RPMI7951 (cell line): ENCODE data around the gene MRPS27. TPM values are rescaled to one million over a fixed set of nuclear protein-coding genes. Genes with fewer than 3 reads are reported as not detected.

Experiments
- DNase-seq: peaks from one replicate; pipeline ENCODE4 v3.0.0-alpha.2; 2012; ENCODE audit warnings: low read depth
- total RNA-seq: library from RNA; depleted of rRNA; stranded (reverse); fragments of >200 nt; shearing (Covaris generic); gene quantifications from 2 replicates; pipeline ENCODE4 v1.2.3, GENCODE V29; 2014

The MRPS27 gene
- total RNA-seq, 1 experiment from 2014 or later = 70.4 TPM

DNA sequence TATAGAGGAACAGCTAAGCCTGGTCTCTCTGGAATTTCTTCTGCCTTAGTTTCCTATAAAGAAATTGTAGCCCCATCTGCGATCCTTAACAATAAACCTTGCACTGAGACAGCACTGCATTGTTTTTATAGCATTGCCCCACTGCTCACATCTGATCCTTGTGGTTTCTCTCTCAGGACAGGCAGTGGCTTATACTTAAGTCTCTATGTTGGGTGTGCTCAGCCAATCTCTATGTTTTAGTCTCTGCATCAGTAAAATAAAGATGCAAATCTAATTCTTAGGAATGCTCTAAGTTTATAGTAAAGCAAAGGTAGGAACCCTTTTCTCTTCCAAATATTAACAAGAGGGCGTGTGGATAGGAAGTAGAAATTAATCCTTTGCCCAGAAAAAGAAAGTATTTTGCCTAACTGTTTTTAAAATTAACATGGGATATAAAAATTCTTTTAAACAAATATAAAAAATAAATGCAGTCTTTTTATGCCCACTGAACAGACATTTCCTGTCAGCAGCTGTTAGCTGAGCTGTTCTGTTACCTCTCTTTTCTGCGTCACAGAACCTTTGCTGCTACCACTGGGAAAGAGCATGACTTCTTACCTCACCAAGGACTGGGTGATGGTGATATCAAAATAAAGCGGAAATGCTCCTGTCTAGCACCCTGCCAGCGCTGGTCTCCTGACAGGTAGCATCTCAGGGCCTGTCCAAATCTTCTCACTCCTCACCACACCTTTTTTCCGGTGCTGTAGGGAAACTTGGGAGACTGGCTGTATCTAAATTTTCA, 29.5 kb downstream of the MRPS27 start:
- no peak for DNase-seq

DNA sequence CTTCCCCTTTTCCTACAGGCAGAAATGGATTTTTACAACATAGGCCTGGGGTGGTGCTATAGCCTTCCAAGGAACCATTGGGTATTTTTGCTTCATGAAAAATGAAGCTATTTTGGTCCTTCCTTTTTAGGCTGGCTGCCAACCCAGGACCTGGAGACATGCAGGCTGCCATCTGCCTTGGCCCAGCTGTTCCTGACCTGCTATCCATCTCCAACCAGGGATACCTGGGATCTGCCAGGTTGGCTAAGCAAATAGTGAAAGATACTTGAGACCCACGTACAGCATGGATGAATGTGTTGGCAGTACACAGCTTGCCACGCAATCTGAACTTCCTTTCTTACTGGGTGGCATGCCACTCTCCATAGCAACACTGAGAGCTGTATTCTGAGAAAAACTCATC, 31.1 kb downstream of the MRPS27 start:
- DNase-seq = peak; percentile 6

DNA sequence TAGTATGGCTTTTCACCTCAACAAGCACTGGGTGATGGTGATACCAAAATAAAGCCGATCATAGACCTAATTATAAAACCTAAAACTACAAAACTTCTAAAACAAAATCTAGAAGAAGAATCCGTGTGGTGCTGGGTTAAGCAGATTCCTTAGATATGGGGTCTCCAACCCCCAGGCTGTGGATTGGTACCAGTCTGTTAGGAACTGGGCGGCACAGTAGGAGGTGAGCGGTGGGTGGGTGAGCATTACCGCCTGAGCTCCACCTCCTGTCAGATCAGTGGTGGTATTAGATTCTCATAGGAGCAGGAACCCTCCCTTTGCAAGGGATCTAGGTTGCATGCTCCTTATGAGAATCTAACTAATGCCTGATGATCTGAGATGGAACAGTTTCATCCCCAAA, 33.2 kb downstream of the MRPS27 start:
- DNase-seq = no peak

DNA sequence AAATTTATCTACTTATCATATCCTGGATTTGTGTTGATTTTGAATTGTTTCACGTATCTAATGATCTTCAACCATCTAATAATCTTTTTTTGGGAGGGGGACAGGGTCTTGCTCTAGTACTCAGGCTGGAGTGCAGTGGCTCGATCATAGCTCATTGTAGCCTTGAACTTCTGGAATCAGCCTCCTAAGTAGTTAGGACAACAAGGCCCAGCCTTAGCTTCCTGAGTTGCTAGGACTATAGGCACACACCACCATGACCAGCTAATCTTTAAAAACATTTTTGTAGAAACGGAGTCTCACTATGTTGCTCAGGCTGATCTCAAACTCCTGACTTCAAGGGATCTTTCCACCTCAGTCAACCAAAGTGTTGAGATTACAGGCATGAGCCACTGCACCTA, 34.6 kb downstream of the MRPS27 start:
- no peak for DNase-seq

DNA sequence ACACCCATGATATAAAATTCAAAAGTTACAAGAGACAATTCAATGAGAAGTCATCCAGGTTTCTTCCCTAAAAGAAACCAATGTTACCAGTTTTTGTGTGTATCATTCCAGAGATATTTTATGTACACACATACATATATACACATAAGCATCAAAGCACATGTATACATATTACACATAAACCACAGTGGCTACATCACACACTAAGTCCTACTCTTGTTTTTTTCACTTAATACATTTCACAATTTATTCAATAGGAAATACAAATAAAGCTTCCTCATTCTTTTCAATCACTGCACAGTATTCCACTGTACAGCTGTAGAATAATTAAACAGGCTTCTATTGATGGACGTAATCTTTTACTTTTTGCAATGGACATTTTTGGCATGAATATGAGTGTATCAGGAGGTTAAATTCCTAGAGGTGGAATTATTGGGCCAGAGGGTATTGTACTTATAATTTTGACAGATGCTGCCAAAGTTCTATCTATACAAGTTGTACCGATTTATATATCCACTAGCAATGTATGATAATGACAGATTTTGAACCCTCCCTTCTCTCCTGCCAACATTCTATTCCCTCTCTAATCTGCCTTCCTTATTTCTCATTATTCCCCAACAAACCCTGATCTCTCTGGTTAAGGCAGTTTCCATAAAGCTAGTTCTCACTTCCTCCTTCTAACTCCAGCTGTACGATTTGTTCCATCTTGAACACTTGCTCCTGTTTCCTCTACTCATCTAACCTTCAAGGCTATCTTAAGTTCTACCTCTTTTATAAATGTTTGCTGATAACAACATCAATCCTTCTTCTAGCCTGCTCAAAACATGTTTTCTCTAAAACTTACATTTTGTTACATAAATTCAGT, 35.2 kb downstream of the MRPS27 start:
- no peak for DNase-seq

DNA sequence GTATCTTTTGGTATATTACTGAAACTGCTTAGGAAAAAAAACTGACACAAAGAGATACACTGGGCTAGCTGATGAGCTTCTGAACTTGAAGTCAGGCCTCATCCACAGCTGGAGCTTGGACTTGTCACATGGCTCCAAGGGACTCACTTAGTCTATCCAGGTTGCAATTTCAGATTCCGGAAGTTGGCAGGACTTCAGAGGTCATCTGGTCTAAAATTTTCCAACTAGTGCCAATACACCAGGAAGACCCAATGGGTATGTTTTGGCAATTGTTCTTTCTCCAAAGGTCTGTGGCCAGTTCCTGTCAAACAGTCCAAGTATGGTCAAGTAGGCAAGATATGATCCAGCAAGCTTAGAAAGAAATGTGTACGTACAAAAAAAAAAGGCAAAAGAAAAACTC, 36.7 kb downstream of the MRPS27 start:
- DNase-seq = peak; percentile 41

DNA sequence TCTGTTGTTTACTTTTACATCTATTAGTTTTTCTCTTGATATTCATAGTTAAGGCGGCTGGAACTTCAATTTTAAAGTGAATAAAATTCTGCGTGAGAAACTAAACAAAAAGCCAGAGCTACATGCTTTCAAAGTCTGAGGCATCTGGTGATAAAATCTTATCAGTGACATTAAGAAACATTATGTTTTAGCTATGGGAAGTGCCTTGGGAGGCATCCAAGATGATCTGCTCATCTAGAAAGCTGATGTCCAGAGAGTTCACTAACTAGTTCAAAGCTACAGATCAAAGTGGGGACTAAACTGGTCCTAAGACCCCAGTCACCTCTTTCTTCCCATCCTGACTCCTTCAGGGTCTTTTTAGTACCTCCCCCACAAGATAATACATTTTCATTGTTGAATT, 37.2 kb downstream of the MRPS27 start:
- DNase-seq = peak; percentile 24

DNA sequence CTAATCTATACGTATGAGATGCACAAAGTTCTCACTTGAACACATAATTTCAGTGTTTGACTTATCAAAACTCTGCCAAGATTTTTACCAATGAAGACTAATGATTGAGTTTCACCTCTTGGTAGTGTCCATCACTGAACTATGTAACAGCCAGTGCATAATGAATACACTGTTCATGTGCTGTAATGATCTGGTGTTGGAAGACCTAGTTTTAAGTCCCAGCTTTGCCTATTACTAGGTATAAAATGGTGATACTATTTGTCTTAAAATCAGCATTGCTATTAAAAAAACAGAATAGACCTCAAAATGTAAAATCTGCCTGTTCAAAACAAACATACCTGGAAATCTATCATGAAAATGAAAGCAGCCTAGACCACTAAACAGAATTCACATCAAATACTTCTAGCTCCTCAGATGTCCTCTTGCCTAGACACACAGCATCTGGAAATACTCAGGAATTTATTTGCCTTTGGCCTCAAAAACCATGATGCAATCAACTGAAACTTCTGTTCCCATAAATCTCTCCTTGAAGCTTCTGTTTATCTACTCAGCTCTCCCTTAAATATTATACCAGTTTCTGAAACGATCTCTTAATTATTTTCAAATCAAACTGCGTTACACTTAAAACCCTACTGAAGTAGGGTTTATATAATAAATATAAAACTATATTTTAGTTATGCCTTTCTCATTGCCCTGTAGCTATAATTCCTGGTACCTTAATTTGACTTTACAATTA, 38.1 kb downstream of the MRPS27 start:
- DNase-seq = peak; percentile 73

DNA sequence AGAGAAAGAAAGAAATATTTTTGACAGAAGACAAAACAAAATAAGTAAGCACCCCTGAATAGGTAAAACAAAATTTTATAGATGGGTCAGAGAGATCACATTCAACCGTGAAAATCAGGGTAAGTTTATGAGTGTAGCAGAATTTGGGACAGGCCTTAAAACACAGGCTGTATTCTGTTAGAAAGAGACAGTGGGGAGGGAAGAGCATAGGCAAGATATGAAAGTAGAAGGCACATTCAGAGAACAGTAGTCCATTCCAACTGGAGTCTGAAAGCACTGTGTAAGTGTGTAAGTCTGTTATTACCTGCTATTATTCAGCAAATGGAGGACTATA, 38.6 kb downstream of the MRPS27 start:
- no peak for DNase-seq

DNA sequence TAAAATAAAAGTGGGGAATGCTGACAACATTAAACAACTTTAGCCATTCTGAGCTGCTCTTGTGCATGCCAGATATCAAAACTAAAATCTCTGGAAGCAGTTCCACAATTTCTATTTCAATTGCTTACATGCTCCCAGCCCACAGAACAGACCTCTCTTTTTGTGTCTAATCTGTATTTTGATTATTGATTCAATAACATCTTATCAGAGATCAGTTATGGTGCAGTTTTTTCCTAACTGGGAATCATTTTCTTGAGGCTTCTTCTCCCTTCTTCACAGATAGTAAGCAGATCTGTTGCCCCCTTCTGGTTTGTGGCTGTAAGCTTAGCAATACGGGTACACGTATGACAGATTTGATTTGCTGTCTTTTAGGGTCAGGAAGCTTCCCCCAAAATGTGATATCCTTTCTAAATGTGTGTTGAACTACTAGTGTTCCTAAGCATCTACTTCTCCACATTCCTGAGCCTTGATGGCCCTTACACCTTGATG, 39.4 kb downstream of the MRPS27 start:
- peak; percentile 31 for DNase-seq

DNA sequence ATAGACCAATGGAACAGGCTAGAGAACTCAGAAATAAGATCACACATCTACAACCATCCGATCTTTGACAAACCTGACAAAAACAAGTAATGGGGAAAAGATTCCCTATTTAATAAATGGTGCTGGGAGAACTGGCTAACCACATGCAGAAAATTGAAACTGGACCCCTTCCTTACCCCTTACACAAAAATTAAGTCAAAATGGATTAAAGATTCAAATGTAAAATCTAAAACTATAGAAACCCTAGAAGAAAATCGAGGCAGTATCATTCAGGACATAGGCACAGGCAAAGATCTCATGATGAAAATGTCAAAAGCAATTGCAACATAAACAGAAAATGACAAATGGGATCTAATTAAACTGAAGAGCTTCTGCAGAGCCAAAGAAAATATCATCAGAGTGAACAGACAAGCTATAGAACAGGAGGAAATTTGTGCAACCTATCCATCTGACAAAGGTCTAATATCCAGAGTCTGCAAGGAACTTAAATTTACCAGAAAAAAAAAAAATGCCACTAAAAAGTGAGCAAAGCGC, 43.8 kb downstream of the MRPS27 start:
- no peak for DNase-seq

DNA sequence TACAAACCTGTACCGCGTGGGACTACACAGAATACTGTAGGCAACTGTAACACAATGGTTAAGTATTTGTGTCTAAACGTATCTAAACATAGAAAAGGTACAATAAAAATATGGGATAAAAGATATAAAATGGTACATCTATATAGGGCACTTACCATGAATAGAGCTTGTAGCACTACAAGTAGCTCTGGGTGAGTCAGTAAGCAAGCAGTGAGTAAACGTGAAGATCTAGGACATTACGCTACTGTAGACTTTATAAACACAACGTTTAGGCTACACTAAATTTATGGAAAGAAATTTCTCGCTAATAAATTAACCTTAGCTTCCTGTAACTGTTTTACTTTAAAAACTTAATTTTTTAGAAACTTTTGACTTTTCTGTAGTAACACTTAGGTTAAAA, 46.5 kb downstream of the MRPS27 start:
- no peak for DNase-seq

DNA sequence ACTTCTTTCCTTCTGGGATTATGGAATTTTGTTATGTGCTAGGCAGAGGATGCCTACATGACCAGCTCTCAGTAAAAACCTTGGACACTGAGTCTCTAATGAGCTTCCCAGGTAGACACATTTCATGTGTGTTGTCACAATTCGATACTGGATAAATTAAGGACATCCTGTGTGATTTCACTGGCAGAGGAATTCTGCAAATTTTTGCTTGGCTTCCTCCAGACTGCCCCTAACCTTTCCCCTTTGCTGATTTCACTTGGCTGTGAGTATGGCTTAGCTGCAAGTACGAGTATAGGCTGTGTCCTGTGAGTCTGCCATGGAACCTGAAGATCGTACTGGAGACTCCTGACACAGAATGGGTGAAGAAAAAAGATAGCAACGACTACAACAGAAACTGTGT, 47.6 kb downstream of the MRPS27 start:
- DNase-seq = no peak

DNA sequence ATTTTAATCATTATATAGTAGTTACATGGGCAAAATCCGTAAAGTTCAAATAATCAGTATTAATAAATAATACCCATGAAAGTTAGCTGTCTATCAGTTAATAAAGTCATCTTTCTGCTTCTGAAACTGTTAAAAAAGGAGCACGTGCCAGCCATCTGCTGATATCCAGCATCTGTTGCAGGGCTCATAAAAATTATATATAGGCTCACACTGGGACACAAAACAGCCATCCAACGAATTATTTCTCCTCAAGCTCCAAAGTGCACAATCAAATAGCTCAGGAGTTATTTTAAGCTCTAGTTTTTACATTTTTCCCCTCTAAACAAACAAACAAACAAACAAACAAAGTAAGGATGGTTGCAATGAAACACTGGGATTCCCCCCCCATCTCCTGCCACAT, 48.3 kb downstream of the MRPS27 start:
- DNase-seq = no peak

DNA sequence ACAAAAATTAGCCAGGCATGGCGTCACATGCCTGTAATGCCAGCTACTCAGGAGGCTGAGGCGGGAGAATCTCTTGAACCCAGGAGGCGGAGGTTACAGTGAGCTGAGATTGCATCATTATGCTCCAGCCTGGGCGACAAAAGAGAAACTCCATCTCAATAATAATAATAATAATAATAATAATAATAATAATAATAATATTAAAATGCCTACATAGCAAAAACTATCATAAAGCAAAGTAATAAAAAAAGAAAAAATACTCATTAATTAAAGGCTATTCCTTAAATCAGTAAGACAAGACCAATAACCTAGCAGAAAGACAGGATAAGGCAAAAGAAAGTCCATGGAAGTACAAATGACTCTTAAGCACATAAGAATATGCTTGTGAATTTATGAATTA, 50.0 kb downstream of the MRPS27 start:
- no peak for DNase-seq

DNA sequence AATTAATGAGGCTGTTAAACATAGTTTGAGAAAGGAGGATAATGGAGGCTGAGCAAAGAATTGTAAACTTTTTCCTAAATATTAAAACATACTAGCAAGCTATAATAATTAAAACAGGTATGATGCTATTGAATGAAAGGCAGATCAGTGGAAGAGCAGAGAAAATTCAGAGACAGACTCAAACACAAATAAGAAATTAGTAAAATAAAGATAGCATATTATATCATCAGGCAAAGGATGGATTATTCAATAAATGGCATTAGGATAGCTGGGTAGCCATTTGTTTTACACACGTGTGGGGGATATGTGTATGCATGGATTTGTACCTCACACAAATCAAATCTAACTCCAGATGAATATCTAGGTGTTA, 50.6 kb downstream of the MRPS27 start:
- no peak for DNase-seq

DNA sequence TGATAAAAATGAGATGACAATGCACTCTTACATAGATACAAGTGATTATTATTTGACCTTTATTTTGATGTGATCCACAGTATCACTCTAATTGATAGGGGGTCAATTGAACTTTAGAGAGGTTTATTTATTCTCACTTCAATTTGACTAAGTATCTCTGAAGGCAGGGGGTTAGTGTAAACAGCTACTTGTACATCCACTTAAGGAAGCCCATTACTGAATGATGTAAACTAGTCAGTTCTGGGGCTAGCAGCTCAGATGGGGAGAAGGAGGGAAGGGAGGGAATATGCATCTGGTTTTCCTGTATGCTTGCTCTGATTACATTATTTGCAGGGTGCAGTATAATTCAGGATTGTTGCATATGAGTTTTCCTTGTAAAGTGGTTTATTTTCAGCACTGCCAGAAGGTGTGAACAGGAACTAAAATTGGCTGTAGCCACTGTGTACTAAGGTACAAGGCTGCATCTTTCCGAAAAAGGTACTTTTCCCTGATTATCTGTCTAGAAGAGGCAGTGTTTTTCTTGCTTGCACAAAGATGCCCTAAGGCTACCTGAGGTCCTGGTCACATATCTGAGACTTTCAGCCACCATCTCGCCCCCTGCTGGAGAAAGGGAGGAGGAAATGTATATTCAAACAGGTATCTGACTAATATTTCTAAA, 51.2 kb downstream of the MRPS27 start:
- DNase-seq = peak; percentile 60

DNA sequence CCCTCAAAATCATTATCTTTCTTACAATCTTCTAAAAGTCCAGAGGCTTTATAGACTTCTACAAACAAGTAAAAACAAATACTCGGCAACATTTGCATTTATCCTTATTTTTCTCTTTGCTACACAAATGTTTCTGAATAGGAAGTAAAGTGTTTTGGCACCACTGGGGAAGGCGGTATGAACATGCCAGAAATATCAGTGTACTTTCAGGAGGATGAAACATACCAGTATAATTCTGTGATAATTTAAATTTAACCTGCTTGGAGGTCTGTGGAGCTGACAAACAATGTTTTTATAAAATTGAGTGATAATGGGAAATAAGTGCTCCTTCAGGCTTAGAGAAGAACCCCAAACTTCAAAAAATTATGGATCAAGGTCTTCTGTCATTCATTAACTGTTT, 51.8 kb downstream of the MRPS27 start:
- DNase-seq = no peak

DNA sequence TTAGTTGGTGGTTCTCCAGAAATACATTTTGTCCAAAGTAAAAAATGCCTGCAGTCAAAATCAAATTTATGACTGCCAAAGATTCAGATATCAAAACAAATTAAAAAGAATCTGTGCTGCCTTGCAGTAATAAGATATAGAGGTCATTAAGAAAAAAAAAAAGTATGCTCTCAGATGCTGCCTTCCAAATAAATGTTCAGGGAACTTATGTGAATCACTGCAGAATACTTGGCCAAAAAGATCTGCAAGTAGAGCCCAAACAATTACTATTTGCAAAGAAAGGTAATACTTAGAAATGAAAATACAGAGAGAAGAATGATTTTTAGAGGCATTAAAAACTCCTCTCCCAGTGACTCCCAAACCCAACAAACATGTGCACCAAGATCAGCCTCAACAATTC, 52.4 kb downstream of the MRPS27 start:
- no peak for DNase-seq

DNA sequence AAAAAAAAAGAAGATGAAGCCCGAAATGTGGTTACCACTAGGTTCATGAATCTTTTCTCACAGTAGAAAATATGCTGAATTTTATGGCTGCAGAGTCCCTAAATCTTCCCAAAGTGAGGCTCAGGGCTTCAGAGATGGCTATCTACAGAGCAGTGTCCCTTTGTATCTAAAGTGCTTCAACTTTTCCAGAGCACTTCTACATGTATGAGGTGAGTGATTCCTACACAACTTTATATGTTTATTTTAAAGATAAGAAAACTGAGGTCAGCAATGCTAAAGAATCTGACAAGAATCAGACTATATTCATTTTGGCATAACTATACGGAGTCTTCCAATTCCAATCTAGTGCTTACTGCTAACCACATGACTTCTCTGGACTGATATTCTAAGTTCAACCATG, 53.2 kb downstream of the MRPS27 start:
- no peak for DNase-seq

DNA sequence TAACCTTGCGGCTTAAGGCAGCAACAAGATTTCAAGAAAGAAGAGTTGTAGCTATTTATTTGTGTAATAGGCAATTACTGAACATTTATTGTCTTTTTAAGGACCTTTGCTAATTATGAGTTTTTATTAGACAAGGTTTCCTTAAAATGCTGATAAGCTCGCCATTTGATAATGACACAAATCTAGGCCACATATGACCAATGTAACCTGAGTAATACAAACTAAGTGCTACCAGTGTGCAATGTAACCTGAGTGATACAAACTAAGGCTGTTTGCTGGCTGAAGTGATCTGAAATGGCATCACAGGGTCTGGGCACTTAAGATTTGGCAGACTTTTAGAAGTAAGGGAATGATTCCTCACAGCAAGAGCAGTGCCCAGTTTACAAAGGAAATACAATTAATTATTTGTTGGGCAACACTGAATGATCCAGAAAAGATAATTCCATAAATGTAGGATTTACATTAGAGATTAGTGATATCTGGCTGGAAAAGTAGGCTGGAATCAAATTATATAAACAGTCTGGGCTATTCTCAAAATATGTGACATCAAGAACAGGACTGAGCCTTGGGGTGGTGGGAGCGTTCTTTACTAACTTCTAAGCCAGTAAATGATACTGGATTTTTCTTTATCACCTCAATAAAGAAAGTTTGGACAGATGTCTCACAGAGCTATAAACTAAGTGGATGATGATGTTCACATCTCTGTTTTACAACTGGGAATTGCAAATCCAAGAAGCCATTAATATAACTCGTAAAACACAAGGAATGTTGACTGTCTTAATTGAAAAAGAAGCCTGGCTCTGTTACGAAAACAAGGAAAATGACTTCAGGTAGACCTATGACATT, 54.8 kb downstream of the MRPS27 start:
- no peak for DNase-seq
